RWPE2 (cell line): ENCODE measurements around the gene PRICKLE3.

Source experiments
- ATAC-seq: fragments of 200-7000 bp; cut with Tn5 transposase; 3 replicates; pipeline ENCODE4 v1.9.1; 2021; ENCODE audit warnings: low read depth
- DNase-seq: peaks from one replicate; pipeline ENCODE4 v3.0.0-alpha.2; 2020; ENCODE audit warnings: low spot score
- H3K27ac ChIP-seq: fragments of 450-650 bp; 2 replicates; pipeline ENCODE4 v1.5.1; 2017; ENCODE audit warnings: mild to moderate bottlenecking; ENCODE audit not compliant: poor library complexity, severe bottlenecking
- H3K27me3 ChIP-seq: fragments of 250-450 bp; sonication (Bioruptor Pico); 2 replicates; pipeline ENCODE4 v1.5.1; 2021; ENCODE audit warnings: mild to moderate bottlenecking, moderate library complexity; ENCODE audit not compliant: insufficient read depth, poor library complexity, severe bottlenecking
- H3K36me3 ChIP-seq: fragments of 250-450 bp; sonication (Bioruptor Pico); 2 replicates; pipeline ENCODE4 v1.5.1; 2020; ENCODE audit warnings: low read depth, mild to moderate bottlenecking, moderate library complexity
- H3K4me1 ChIP-seq: fragments of 250-450 bp; sonication (Bioruptor Pico); 2 replicates; pipeline ENCODE4 v1.5.1; 2021; ENCODE audit warnings: mild to moderate bottlenecking, moderate library complexity; ENCODE audit not compliant: insufficient read depth, poor library complexity, severe bottlenecking
- H3K4me3 ChIP-seq: fragments of 250-450 bp; sonication (Bioruptor Pico); 2 replicates; pipeline ENCODE4 v1.5.1; 2021; ENCODE audit warnings: mild to moderate bottlenecking, moderate library complexity; ENCODE audit not compliant: severe bottlenecking
- H3K9me3 ChIP-seq: fragments of 250-450 bp; sonication (Bioruptor Pico); 2 replicates; pipeline ENCODE4 v1.5.1; 2021; ENCODE audit warnings: mild to moderate bottlenecking, moderate library complexity; ENCODE audit not compliant: severe bottlenecking
- CTCF ChIP-seq: fragments of 450-650 bp; IDR thresholded peaks from one replicate; pipeline ENCODE4 v1.5.1; 2017; ENCODE audit warnings: mild to moderate bottlenecking, moderate library complexity; ENCODE audit not compliant: poor library complexity, severe bottlenecking

PRICKLE3 gene

GRCh38 chrX:49203536-49203935 lies 17.4 kb upstream of the PRICKLE3 start:
- no peak for TF ChIP-seq CTCF
- no peak overlapping the region for H3K27ac ChIP-seq
- no peaks in the 10 kb centered on the region for H3K36me3 ChIP-seq
- no peaks in the 10 kb centered on the region for H3K27me3 ChIP-seq
- H3K9me3 ChIP-seq = no peaks in the 10 kb centered on the region
- H3K4me3 ChIP-seq = no peak overlapping the region
- no peak for ATAC-seq
- no peak for DNase-seq
- H3K4me1 ChIP-seq = no peaks in the 10 kb centered on the region

- DNase-seq (no peak), ATAC-seq (no peak)
- TF ChIP-seq CTCF = no peak
These were observed 15.8 kb upstream of the PRICKLE3 start for GRCh38 chrX:49202022-49202421.

GRCh38 chrX:49199906-49200771 lies 14.0 kb upstream of the PRICKLE3 start, which contains the start of gene SYP:
SYP (minus strand) TSS chrX:49200193; CDS start chrX:49200186, 7 bp downstream.
- no peak for TF ChIP-seq CTCF
- Histone ChIP-seq H3K4me3 (peak within 1 kb of the TSS; percentile 13), H3K36me3 (no peaks in the 10 kb centered on the region), H3K9me3 (no peaks in the 10 kb centered on the region), H3K4me1 (no peaks in the 10 kb centered on the region), H3K27me3 (no peaks in the 10 kb centered on the region), H3K27ac (no peak within 1 kb of the TSS)
- ATAC-seq = peak; percentile 96
- DNase-seq = peak; percentile 85

More at GRCh38 chrX:49202022-49202421, 15.8 kb upstream of the PRICKLE3 start:
- Histone ChIP-seq H3K4me1 (no peaks in the 10 kb centered on the region), H3K4me3 (no peak overlapping the region), H3K27me3 (no peaks in the 10 kb centered on the region), H3K9me3 (no peaks in the 10 kb centered on the region), H3K36me3 (no peaks in the 10 kb centered on the region), H3K27ac (no peak overlapping the region)

- Histone ChIP-seq H3K4me3 (no peak overlapping the region), H3K9me3 (no peaks in the 10 kb centered on the region), H3K36me3 (no peaks in the 10 kb centered on the region), H3K27ac (no peak overlapping the region), H3K4me1 (no peaks in the 10 kb centered on the region), H3K27me3 (no peaks in the 10 kb centered on the region)
- ATAC-seq (no peak), DNase-seq (no peak)
- TF ChIP-seq CTCF = no peak
These were observed 13.1 kb upstream of the PRICKLE3 start for GRCh38 chrX:49199315-49199595.

GRCh38 chrX:49198540-49199314 lies 12.6 kb upstream of the PRICKLE3 start:
- DNase-seq = no peak
- no peak for ATAC-seq
- Histone ChIP-seq H3K27me3 (no peaks in the 10 kb centered on the region), H3K27ac (no peak overlapping the region), H3K4me1 (no peaks in the 10 kb centered on the region), H3K36me3 (no peaks in the 10 kb centered on the region), H3K4me3 (no peak overlapping the region), H3K9me3 (no peaks in the 10 kb centered on the region)
- no peak for TF ChIP-seq CTCF
